Osteocyte (in vitro differentiated cells): ENCODE data around the gene IL17RA. TPM values are rescaled to one million over a fixed set of nuclear protein-coding genes. Genes with fewer than 3 reads are reported as not detected.

Experiments used
- DNase-seq: peaks from one replicate; pipeline ENCODE4 v3.0.0; 2021; ENCODE audit warnings: mixed read lengths; ENCODE audit not compliant: unreplicated experiment; ENCODE audit errors: extremely low spot score
- H3K27ac Mint-ChIP-seq: one replicate; pipeline ENCODE4 v1.8.0; 2021; ENCODE audit warnings: mild to moderate bottlenecking, mixed read lengths; ENCODE audit not compliant: unreplicated experiment
- H3K27me3 Mint-ChIP-seq: one replicate; pipeline ENCODE4 v1.8.0; 2021; ENCODE audit warnings: mixed read lengths; ENCODE audit not compliant: unreplicated experiment
- H3K36me3 Mint-ChIP-seq: one replicate; pipeline ENCODE4 v1.8.0; 2021; ENCODE audit warnings: mixed read lengths; ENCODE audit not compliant: unreplicated experiment
- H3K4me1 Mint-ChIP-seq: one replicate; pipeline ENCODE4 v1.8.0; 2021; ENCODE audit warnings: mixed read lengths; ENCODE audit not compliant: unreplicated experiment
- H3K4me3 Mint-ChIP-seq: one replicate; pipeline ENCODE4 v1.8.0; 2021; ENCODE audit warnings: mild to moderate bottlenecking, moderate library complexity, mixed read lengths; ENCODE audit not compliant: unreplicated experiment
- H3K9me3 Mint-ChIP-seq: one replicate; pipeline ENCODE4 v1.8.0; 2021; ENCODE audit warnings: mixed read lengths; ENCODE audit not compliant: unreplicated experiment
- CTCF ChIP-seq: fragments of 200-600 bp; sonication (generic); IDR thresholded peaks from 2 replicates; pipeline ENCODE4 v1.5.0; 2021; ENCODE audit warnings: antibody characterized with exemption, mild to moderate bottlenecking, moderate library complexity
- total RNA-seq: library from RNA; stranded (reverse); gene quantifications from 2 replicates; pipeline ENCODE4 v1.2.1, GENCODE V29; 2021

IL17RA gene
- total RNA-seq, 1 donor from 2014 or later, result 12.1 TPM

- Mint-ChIP-seq H3K36me3 (no peaks in the 10 kb centered on the region), H3K4me1 (peaks cover 10% of the 10 kb centered on the region), H3K9me3 (no peaks in the 10 kb centered on the region), H3K27me3 (no peaks in the 10 kb centered on the region), H3K4me3 (no peak overlapping the region), H3K27ac (no peak overlapping the region)
- no peak for TF ChIP-seq CTCF
- DNase-seq, result no peak
Measured at GRCh38 chr22:17090550-17090949, 5.8 kb downstream of the IL17RA start.

- H3K36me3 Mint-ChIP-seq, result no peaks in the 10 kb centered on the region
- TF ChIP-seq CTCF, result no peak
- H3K9me3 Mint-ChIP-seq, result no peaks in the 10 kb centered on the region
- H3K4me3 Mint-ChIP-seq, result no peak overlapping the region
- no peak for DNase-seq
- H3K27me3 Mint-ChIP-seq, result no peaks in the 10 kb centered on the region
- H3K4me1 Mint-ChIP-seq, result peaks cover under 1% of the 10 kb centered on the region
- H3K27ac Mint-ChIP-seq, result no peak overlapping the region
Measured at GRCh38 chr22:17091851-17092250, 7.1 kb downstream of the IL17RA start.

GRCh38 chr22:17093081-17093480, 8.3 kb downstream of the IL17RA start:
- Mint-ChIP-seq H3K27ac (no peak overlapping the region), H3K9me3 (no peaks in the 10 kb centered on the region), H3K4me3 (no peak overlapping the region)

GRCh38 chr22:17095538-17095937, 10.7 kb downstream of the IL17RA start:
- Mint-ChIP-seq H3K36me3 (peaks cover 10% of the 10 kb centered on the region), H3K27ac (no peak overlapping the region), H3K4me3 (no peak overlapping the region), H3K4me1 (no peaks in the 10 kb centered on the region), H3K9me3 (no peaks in the 10 kb centered on the region), H3K27me3 (no peaks in the 10 kb centered on the region)
- no peak for TF ChIP-seq CTCF
- DNase-seq, result no peak

More at GRCh38 chr22:17093081-17093480, 8.3 kb downstream of the IL17RA start:
- no peaks in the 10 kb centered on the region for H3K36me3 Mint-ChIP-seq
- no peak for TF ChIP-seq CTCF
- no peaks in the 10 kb centered on the region for H3K27me3 Mint-ChIP-seq
- no peak for DNase-seq
- H3K4me1 Mint-ChIP-seq, result no peaks in the 10 kb centered on the region

DNA sequence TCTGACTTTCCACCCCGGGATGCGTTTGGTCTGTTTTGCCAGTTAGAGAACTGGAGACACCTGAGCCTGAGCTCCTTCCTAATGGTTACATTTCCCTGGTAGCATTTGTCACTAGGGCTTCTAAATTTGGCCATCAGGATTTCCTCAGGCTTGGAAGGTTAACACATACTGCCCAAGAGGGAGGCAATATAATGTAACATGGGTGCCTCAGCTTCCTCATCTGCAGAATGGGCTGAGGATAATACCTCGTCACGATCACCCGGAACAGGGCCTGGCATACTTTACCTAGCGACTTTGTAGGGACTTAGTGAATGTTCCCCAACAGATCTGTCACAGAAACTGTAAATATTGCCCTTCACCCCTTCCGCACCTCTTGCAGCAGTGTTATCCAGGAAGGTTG, 11.3 kb downstream of the IL17RA start:
- Mint-ChIP-seq H3K27me3 (no peaks in the 10 kb centered on the region), H3K4me1 (no peaks in the 10 kb centered on the region), H3K4me3 (no peak overlapping the region), H3K36me3 (peaks cover 13% of the 10 kb centered on the region), H3K9me3 (no peaks in the 10 kb centered on the region), H3K27ac (no peak overlapping the region)
- no peak for TF ChIP-seq CTCF
- DNase-seq, result no peak
